ENCODE results near the gene PPM1L. TPM values are rescaled to one million over a fixed set of nuclear protein-coding genes. Genes with fewer than 3 reads are reported as not detected.

The PPM1L gene
- total and polyA plus RNA-seq, 10 of the 15 experiments (the other 5 are each of a cell fraction or from before 2014, with no cell fraction given), result under 0.01 to 0.33 (median 0.06) TPM; not detected in 1

DNA sequence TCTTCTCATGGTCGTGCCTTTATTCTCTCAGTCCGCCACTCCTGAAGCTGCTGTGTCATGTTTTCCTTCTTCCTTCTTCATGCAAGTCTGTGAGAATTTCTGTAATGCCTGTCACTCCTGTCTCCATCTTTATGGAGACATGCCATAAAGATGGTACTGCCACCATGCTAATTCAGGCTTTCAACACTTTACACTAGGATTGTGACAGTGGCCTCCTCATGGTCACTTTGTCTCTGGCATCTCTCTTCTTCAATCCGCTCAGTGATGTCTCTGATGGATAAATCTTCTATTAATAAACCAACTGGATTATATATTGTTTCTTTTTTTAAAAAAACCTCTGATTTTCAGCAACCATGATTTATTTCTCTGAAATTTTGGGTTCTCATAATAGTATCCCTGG lies 18.1 kb downstream of the PPM1L start:
- Histone ChIP-seq H3K4me3 (no peak overlapping the region), H3K36me3 (ENCODE audit: control insufficient read depth in 2 of 2, insufficient read depth in 2 of 2, low read length in 1 of 2) (no peaks in the 10 kb centered on the region), H3K9ac (ENCODE audit: control insufficient read depth, insufficient read depth, low read length) (no peak overlapping the region), H3K79me2 (ENCODE audit: control insufficient read depth, insufficient read depth, low read length) (no peaks in the 10 kb centered on the region), H3K27ac (ENCODE audit: control insufficient read depth, insufficient read depth) (no peak overlapping the region), H4K20me1 (ENCODE audit: control insufficient read depth, insufficient read depth) (no peaks in the 10 kb centered on the region), H2AFZ (ENCODE audit: control insufficient read depth, low read depth, low read length) (no peak overlapping the region), H3K27me3 (replicated peaks in 1 of 2; ENCODE audit: control insufficient read depth in 2 of 2, insufficient read depth in 2 of 2, low read length in 1 of 2) (no peaks in the 10 kb centered on the region; a peak in 1 of 4 replicates), H3K9me3 (replicated peaks; ENCODE audit: control insufficient read depth, insufficient read depth, low read length) (no peaks in the 10 kb centered on the region), H3K4me2 (ENCODE audit: control insufficient read depth, insufficient read depth) (no peak overlapping the region), H3K4me1 (ENCODE audit: control insufficient read depth, insufficient read depth, low read length) (no peaks in the 10 kb centered on the region)
- FAIRE-seq (no peak), DNase-seq (ENCODE audit: low read depth, low spot score) (no peak), ATAC-seq (no peak)
- ChIA-PET SMC1A (ENCODE audit: uncharacterized antibody, unreplicated experiment) (no interaction called here), CTCF (interaction anchor here (1.9 kb wide), 1 partner anchor 11 kb away, joined by 5 read pairs; no protein-coding TSS in a partner anchor), RAD21 (ENCODE audit: unreplicated experiment) (no interaction called here), POLR2A (no interaction called here)
- intact Hi-C loops (cut with micrococcal nuclease; ENCODE audit: unreplicated experiment) (no loop called here), in situ Hi-C loops (cut with MboI) (no loop called here)
- WGBS (ENCODE audit: insufficient coverage, insufficient replicate concordance, low lambda C conversion rate, missing lambda C conversion rate), result 42% methylated on average over 3 of the region's 3 CpGs
- no TSS peak for BruUV-seq (replicated peaks)
- TF ChIP-seq, protein P1, sequence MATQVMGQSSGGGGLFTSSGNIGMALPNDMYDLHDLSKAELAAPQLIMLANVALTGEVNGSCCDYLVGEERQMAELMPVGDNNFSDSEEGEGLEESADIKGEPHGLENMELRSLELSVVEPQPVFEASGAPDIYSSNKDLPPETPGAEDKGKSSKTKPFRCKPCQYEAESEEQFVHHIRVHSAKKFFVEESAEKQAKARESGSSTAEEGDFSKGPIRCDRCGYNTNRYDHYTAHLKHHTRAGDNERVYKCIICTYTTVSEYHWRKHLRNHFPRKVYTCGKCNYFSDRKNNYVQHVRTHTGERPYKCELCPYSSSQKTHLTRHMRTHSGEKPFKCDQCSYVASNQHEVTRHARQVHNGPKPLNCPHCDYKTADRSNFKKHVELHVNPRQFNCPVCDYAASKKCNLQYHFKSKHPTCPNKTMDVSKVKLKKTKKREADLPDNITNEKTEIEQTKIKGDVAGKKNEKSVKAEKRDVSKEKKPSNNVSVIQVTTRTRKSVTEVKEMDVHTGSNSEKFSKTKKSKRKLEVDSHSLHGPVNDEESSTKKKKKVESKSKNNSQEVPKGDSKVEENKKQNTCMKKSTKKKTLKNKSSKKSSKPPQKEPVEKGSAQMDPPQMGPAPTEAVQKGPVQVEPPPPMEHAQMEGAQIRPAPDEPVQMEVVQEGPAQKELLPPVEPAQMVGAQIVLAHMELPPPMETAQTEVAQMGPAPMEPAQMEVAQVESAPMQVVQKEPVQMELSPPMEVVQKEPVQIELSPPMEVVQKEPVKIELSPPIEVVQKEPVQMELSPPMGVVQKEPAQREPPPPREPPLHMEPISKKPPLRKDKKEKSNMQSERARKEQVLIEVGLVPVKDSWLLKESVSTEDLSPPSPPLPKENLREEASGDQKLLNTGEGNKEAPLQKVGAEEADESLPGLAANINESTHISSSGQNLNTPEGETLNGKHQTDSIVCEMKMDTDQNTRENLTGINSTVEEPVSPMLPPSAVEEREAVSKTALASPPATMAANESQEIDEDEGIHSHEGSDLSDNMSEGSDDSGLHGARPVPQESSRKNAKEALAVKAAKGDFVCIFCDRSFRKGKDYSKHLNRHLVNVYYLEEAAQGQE (IDR thresholded peaks at IDR 0.05; ENCODE audit: low read depth, low read length), result no peak
- no peak for TF ChIP-seq SUZ12 (IDR thresholded peaks at IDR 0.05; ENCODE audit: unreplicated experiment)
- no peak for TF ChIP-seq PKNOX1 (IDR thresholded peaks at IDR 0.05)
- TF ChIP-seq LARP7 (IDR thresholded peaks at IDR 0.05), result no peak
- no peak for TF ChIP-seq BACH1 (IDR thresholded peaks at IDR 0.05; ENCODE audit: borderline replicate concordance)
- TF ChIP-seq NFYB (IDR thresholded peaks at IDR 0.05; ENCODE audit: insufficient read depth, low read depth, low read length), result no peak

Data from GM12878 (cell line).